Ishikawa (cell line): ENCODE results near the gene ADGRB2.

Experiments used
- CEBPB ChIP-seq: IDR thresholded peaks from 2 replicates; pipeline ENCODE4 v1.6.1; 2012
- CREB1 ChIP-seq: IDR thresholded peaks from 2 replicates; pipeline ENCODE4 v1.6.1; 2012; ENCODE audit warnings: low read depth
- EGR1 ChIP-seq: IDR thresholded peaks from 2 replicates; pipeline ENCODE4 v1.6.1; 2012
- EP300 ChIP-seq: IDR thresholded peaks from 2 replicates; pipeline ENCODE4 v1.6.1; 2012; ENCODE audit warnings: borderline replicate concordance
- FOXM1 ChIP-seq: IDR thresholded peaks from 2 replicates; pipeline ENCODE4 v1.6.1; 2012; ENCODE audit warnings: low read depth, borderline replicate concordance
- NFIC ChIP-seq: IDR thresholded peaks from 2 replicates; pipeline ENCODE4 v1.6.1; 2012
- RAD21 ChIP-seq: IDR thresholded peaks from 2 replicates; pipeline ENCODE4 v1.6.1; 2012; ENCODE audit warnings: low read depth
- TAF1 ChIP-seq: IDR thresholded peaks from 2 replicates; pipeline ENCODE4 v1.6.1; 2012; ENCODE audit warnings: low read depth, mild to moderate bottlenecking
- TCF12 ChIP-seq: IDR thresholded peaks from 2 replicates; pipeline ENCODE4 v1.6.1; 2012; ENCODE audit warnings: low read depth
- TEAD4 ChIP-seq: IDR thresholded peaks from 2 replicates; pipeline ENCODE4 v1.6.1; 2012
- YY1 ChIP-seq: IDR thresholded peaks from 2 replicates; pipeline ENCODE4 v1.6.1; 2012; ENCODE audit warnings: low read depth
- ZBTB7A ChIP-seq: IDR thresholded peaks from 2 replicates; pipeline ENCODE4 v1.6.1; 2012; ENCODE audit warnings: low read depth
- TF ChIP-seq, protein P1 (sequence below): IDR thresholded peaks from 2 replicates; pipeline ENCODE4 v1.6.1; 2012
- TF ChIP-seq, protein P2 (sequence below): IDR thresholded peaks from 2 replicates; pipeline ENCODE4 v1.6.1; 2012; ENCODE audit warnings: low read depth, mild to moderate bottlenecking
- TF ChIP-seq, protein P3 (sequence below): IDR thresholded peaks from 2 replicates; pipeline ENCODE4 v1.6.1; 2012

ADGRB2 gene

DNA sequence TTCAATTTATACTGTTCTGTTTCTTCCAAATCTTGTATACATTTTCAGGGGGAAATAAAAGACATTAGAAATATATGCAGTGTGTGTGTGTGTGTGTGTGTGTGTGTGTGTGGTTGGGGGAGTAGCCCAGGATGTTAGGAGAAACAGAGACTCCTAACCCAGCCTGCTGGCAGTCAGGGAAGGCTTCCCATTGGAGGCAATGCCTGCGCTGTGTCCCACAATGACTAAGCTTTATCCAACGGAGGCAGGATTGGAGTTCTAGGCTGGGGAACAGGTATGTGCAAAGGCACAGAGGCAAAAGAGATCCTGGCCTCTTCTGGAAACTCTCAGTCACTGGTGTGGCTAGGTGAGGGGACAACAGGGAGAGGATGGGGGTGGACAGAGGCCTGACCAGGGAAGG lies 16.5 kb upstream of the ADGRB2 start:
- TF ChIP-seq NFIC (no peak), EP300 (no peak), ZBTB7A (no peak), YY1 (no peak), EGR1 (no peak), RAD21 (no peak), CEBPB (no peak), TAF1 (no peak)
- TF ChIP-seq, protein P1, sequence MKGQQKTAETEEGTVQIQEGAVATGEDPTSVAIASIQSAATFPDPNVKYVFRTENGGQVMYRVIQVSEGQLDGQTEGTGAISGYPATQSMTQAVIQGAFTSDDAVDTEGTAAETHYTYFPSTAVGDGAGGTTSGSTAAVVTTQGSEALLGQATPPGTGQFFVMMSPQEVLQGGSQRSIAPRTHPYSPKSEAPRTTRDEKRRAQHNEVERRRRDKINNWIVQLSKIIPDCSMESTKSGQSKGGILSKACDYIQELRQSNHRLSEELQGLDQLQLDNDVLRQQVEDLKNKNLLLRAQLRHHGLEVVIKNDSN: no peak
- TF ChIP-seq, protein P2, sequence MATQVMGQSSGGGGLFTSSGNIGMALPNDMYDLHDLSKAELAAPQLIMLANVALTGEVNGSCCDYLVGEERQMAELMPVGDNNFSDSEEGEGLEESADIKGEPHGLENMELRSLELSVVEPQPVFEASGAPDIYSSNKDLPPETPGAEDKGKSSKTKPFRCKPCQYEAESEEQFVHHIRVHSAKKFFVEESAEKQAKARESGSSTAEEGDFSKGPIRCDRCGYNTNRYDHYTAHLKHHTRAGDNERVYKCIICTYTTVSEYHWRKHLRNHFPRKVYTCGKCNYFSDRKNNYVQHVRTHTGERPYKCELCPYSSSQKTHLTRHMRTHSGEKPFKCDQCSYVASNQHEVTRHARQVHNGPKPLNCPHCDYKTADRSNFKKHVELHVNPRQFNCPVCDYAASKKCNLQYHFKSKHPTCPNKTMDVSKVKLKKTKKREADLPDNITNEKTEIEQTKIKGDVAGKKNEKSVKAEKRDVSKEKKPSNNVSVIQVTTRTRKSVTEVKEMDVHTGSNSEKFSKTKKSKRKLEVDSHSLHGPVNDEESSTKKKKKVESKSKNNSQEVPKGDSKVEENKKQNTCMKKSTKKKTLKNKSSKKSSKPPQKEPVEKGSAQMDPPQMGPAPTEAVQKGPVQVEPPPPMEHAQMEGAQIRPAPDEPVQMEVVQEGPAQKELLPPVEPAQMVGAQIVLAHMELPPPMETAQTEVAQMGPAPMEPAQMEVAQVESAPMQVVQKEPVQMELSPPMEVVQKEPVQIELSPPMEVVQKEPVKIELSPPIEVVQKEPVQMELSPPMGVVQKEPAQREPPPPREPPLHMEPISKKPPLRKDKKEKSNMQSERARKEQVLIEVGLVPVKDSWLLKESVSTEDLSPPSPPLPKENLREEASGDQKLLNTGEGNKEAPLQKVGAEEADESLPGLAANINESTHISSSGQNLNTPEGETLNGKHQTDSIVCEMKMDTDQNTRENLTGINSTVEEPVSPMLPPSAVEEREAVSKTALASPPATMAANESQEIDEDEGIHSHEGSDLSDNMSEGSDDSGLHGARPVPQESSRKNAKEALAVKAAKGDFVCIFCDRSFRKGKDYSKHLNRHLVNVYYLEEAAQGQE: no peak
- TF ChIP-seq, protein P3, sequence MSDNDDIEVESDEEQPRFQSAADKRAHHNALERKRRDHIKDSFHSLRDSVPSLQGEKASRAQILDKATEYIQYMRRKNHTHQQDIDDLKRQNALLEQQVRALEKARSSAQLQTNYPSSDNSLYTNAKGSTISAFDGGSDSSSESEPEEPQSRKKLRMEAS: no peak

DNA sequence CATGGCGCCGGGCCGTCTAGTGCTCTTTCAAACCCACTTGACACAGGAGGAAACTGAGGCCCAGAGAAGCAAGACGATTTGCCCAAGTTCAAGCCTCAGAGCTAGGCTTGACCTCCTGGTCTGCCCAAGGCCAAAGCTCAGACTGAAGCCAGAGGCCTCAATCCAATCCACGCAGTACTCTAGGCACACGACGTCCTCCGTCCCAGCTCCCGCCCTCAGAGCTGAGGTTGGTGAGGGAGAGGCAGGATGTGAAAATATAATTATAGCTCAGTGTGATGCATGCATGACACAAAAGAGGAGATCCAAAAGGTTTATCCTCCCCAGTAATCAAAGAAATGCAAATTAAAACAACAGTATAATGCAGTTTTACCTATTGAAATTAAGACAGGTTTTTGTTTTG lies 15.5 kb upstream of the ADGRB2 start:
- no peak for TF ChIP-seq EP300
- no peak for TF ChIP-seq CREB1
- TF ChIP-seq, protein P2: no peak
- TF ChIP-seq, protein P1: no peak
- no peak for TF ChIP-seq YY1
- TF ChIP-seq, protein P3: no peak
- TF ChIP-seq ZBTB7A: no peak
- no peak for TF ChIP-seq RAD21
- TF ChIP-seq NFIC: no peak
- no peak for TF ChIP-seq TEAD4

DNA sequence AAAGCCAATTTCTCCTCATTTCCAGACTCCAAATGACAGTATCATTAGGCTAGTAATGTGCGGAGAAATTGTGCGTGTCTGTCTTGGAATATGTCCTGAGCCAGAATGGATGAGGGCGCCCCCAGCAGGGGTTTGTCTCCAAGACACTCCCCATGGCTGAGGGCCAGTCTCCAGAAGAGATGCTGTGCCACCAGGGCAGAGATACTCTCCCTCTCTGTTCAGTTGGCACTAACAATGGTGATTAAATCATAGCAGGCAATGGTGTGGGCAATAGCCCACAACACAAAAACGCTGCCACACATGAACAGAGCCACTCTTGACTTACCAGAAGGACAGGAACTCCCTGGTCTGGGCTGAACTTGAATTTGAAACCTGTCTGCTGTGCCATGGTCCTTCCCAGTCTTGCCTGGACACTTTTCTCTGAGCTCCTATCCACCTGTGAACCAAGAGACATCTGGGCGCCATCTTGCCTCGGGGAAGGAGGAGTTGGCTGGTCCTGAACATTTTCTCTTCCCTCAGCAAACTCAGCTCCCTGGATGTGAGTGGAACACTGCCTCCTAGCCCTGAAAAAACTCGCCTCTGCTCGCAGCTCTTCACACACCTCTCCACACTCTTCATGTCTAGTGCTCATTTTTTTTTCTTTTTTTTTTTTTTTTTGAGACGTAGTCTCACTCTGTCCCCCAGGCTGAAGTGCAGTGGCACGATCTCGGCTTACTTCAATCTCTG lies 14.8 kb upstream of the ADGRB2 start:
- TF ChIP-seq, protein P3: no peak
- TF ChIP-seq CEBPB (no peak), TAF1 (no peak), NFIC (no peak), EP300 (no peak), FOXM1 (no peak), TCF12 (no peak), TEAD4 (no peak), ZBTB7A (no peak), CREB1 (no peak), YY1 (no peak), EGR1 (no peak), RAD21 (no peak)
- TF ChIP-seq, protein P1: no peak
- TF ChIP-seq, protein P2: no peak

DNA sequence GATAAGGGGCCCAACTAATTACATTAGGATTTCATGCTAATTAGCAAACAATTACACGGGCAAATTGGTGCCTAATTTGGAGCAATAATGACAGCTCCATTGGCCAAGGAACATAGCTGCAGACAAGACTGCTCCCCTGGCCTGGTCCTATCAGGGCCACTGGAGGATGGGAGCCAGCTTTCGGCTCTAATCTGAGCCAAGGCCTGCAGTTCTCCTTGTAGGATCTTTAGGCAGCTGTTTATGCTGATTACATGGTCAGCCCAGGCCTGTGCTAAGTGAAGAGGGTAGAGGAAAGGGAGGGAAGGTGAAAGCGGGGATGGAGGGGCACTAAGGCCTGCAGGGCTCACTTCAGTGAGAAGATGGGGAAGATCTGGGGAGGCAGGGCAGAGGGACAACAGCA lies 12.4 kb upstream of the ADGRB2 start:
- TF ChIP-seq NFIC (no peak), RAD21 (no peak), CREB1 (no peak), ZBTB7A (no peak), TEAD4 (no peak), TAF1 (no peak), EGR1 (no peak), YY1 (no peak), EP300 (no peak), TCF12 (no peak), FOXM1 (no peak), CEBPB (no peak)
- TF ChIP-seq, protein P2: no peak
- TF ChIP-seq, protein P1: no peak
- TF ChIP-seq, protein P3: no peak
